DND-41 (cell line): Measurements from ENCODE around the gene KCNK15.

Experiments used
- ATAC-seq: fragments of 200-7000 bp; cut with Tn5 transposase; 3 replicates; pipeline ENCODE4 v1.9.1; 2021; ENCODE audit warnings: low read depth; ENCODE audit not compliant: insufficient read depth
- DNase-seq: peaks from one replicate; pipeline ENCODE4 v3.0.0-alpha.2; 2020
- H2AFZ ChIP-seq: 2 replicates; pipeline ENCODE4 v1.6.0; 2012; ENCODE audit warnings: low read depth, low read length
- H3K27ac ChIP-seq: 2 replicates; pipeline ENCODE4 v1.5.1; 2012; ENCODE audit warnings: low read length, inconsistent platforms
- H3K27me3 ChIP-seq: fragments of 200-600 bp; sonication (generic); 2 replicates; pipeline ENCODE4 v1.6.0; 2012; ENCODE audit warnings: low read length, mild to moderate bottlenecking, inconsistent platforms; ENCODE audit not compliant: insufficient read depth, poor library complexity
- H3K36me3 ChIP-seq: 2 replicates; pipeline ENCODE4 v1.5.1; 2012; ENCODE audit warnings: low read length, inconsistent platforms; ENCODE audit not compliant: insufficient read depth
- H3K4me1 ChIP-seq: 2 replicates; pipeline ENCODE4 v1.5.1; 2012; ENCODE audit warnings: mild to moderate bottlenecking, low read length; ENCODE audit not compliant: insufficient read depth
- H3K4me2 ChIP-seq: 2 replicates; pipeline ENCODE4 v1.6.0; 2012; ENCODE audit warnings: mild to moderate bottlenecking, moderate library complexity, low read length, inconsistent platforms; ENCODE audit not compliant: insufficient read depth
- H3K4me3 ChIP-seq, 2 experiments: fragments of 200-600 bp in 1 of 2; shearing (Covaris generic) in 1 of 2; 2 replicates each; pipeline ENCODE4 v1.5.1; 2012 to 2016; ENCODE audit warnings: inconsistent platforms in 2 of 2, low read length in 2 of 2, mild to moderate bottlenecking in 2 of 2, low read depth in 1 of 2, moderate library complexity in 1 of 2
- H3K79me2 ChIP-seq: 2 replicates; pipeline ENCODE4 v1.6.0; 2012; ENCODE audit warnings: low read length, inconsistent platforms; ENCODE audit not compliant: insufficient read depth
- H3K9ac ChIP-seq: 2 replicates; pipeline ENCODE4 v1.6.0; 2012; ENCODE audit warnings: low read depth, mild to moderate bottlenecking, inconsistent platforms, low read length, moderate library complexity
- H3K9me3 ChIP-seq: 2 replicates; pipeline ENCODE4 v1.5.1; 2012; ENCODE audit warnings: low read length, moderate library complexity, mild to moderate bottlenecking, inconsistent platforms; ENCODE audit not compliant: insufficient read depth, severe bottlenecking
- H4K20me1 ChIP-seq: 2 replicates; pipeline ENCODE4 v1.6.0; 2012; ENCODE audit warnings: low read length; ENCODE audit not compliant: insufficient read depth
- CTCF ChIP-seq: IDR thresholded peaks from 2 replicates; pipeline ENCODE4 v1.5.1; 2012; ENCODE audit warnings: borderline replicate concordance, low read length, moderate library complexity, mild to moderate bottlenecking; ENCODE audit not compliant: poor library complexity, severe bottlenecking; ENCODE audit errors: extremely low read depth
- EZH2 ChIP-seq: IDR thresholded peaks from 3 replicates; pipeline ENCODE4 v1.6.1; 2012; ENCODE audit warnings: borderline replicate concordance, low read depth, mild to moderate bottlenecking, moderate library complexity, low read length, inconsistent platforms; ENCODE audit not compliant: severe bottlenecking

The KCNK15 gene

GRCh38 chr20:44770484-44771171, 25.0 kb downstream of the KCNK15 start:
- Histone ChIP-seq H3K36me3 (no peaks in the 10 kb centered on the region), H3K27ac (no peak overlapping the region), H3K9ac (no peak overlapping the region), H3K4me2 (no peak overlapping the region), H3K27me3 (peaks cover 13% of the 10 kb centered on the region), H3K4me3 (no peak overlapping the region), H3K4me1 (no peaks in the 10 kb centered on the region), H4K20me1 (no peaks in the 10 kb centered on the region), H3K9me3 (no peaks in the 10 kb centered on the region), H3K79me2 (no peaks in the 10 kb centered on the region), H2AFZ (no peak overlapping the region)
- ATAC-seq: no peak
- peak; percentile 17 for DNase-seq
- TF ChIP-seq EZH2 (no peak), CTCF (no peak)

- Histone ChIP-seq H3K9me3 (no peaks in the 10 kb centered on the region), H3K4me1 (no peaks in the 10 kb centered on the region), H3K36me3 (no peaks in the 10 kb centered on the region), H2AFZ (no peak overlapping the region), H3K9ac (no peak overlapping the region), H3K4me3 (no peak overlapping the region), H3K4me2 (no peak overlapping the region), H4K20me1 (no peaks in the 10 kb centered on the region), H3K27me3 (peaks cover 13% of the 10 kb centered on the region), H3K27ac (no peak overlapping the region), H3K79me2 (no peaks in the 10 kb centered on the region)
- DNase-seq: no peak
- TF ChIP-seq EZH2 (no peak), CTCF (no peak)
- no peak for ATAC-seq
Observed at GRCh38 chr20:44771172-44771535, 25.5 kb downstream of the KCNK15 start.

- Histone ChIP-seq H3K4me2 (no peak overlapping the region), H3K27me3 (peaks cover 7% of the 10 kb centered on the region)
Observed at GRCh38 chr20:44772636-44773035, 27.0 kb downstream of the KCNK15 start.

More at GRCh38 chr20:44772636-44773035, 27.0 kb downstream of the KCNK15 start:
- H3K36me3 ChIP-seq: no peaks in the 10 kb centered on the region
- H2AFZ ChIP-seq: no peak overlapping the region
- no peaks in the 10 kb centered on the region for H3K79me2 ChIP-seq
- H3K27ac ChIP-seq: no peak overlapping the region
- TF ChIP-seq EZH2 (no peak), CTCF (no peak)
- no peaks in the 10 kb centered on the region for H3K9me3 ChIP-seq
- no peak overlapping the region for H3K9ac ChIP-seq
- no peaks in the 10 kb centered on the region for H3K4me1 ChIP-seq
- H4K20me1 ChIP-seq: no peaks in the 10 kb centered on the region
- ATAC-seq (no peak), DNase-seq (no peak)
- no peak overlapping the region for H3K4me3 ChIP-seq
